ENCODE measurements around the gene ARHGAP4. TPM values are rescaled to one million over a fixed set of nuclear protein-coding genes. Genes with fewer than 3 reads are reported as not detected.

The ARHGAP4 gene
- total RNA-seq, 1 experiment from 2014 or later, result 67.4 TPM

- ATAC-seq, result no peak
- H3K79me2 ChIP-seq (ENCODE audit: insufficient read depth, low read length), result no peaks in the 10 kb centered on the region
- BruUV-seq (replicated peaks), result no TSS peak
- no peak for DNase-seq (ENCODE audit: low read depth, low spot score)
- TF ChIP-seq ZBTB33 (IDR thresholded peaks at IDR 0.05; ENCODE audit: extremely low read depth, insufficient replicate concordance, low read length) (no peak), SRF (IDR thresholded peaks at IDR 0.05; ENCODE audit: low read depth) (no peak), TCF7L2 (IDR thresholded peaks at IDR 0.05; ENCODE audit: borderline replicate concordance, extremely low read depth, insufficient read depth, insufficient read length) (no peak), JUND (IDR thresholded peaks at IDR 0.05) (no peak), YY1 (IDR thresholded peaks at IDR 0.05; ENCODE audit: extremely low read depth, insufficient replicate concordance, low read depth, low read length) (no peak)
- ChIA-PET RAD21 (ENCODE audit: low non-redundant PET in 1 of 2, low total read pairs in 2 of 2, uncharacterized antibody in 2 of 2, unreplicated experiment in 2 of 2) (no interaction called here), POLR2A (no interaction called here), CTCF (no interaction called here)
- no peaks in the 10 kb centered on the region for H3K9me3 ChIP-seq (ENCODE audit: control insufficient read depth in 1 of 2, insufficient read depth in 1 of 2, low read depth in 1 of 2, low read length in 2 of 2)
- H3K27ac ChIP-seq (ENCODE audit: low read depth, low read length), result no peak overlapping the region
- no peak overlapping the region for H3K4me3 ChIP-seq (replicated peaks in 1 of 2; ENCODE audit: low read depth in 1 of 2, low read length in 2 of 2)
- H2AFZ ChIP-seq (ENCODE audit: low read depth, low read length, poor library complexity, severe bottlenecking), result no peak overlapping the region
- peaks cover 6 to 23% of the 10 kb centered on the region in 2 experiments; a peak in 2 of 4 replicates for H3K4me1 ChIP-seq (ENCODE audit: control insufficient read depth in 1 of 2, insufficient read depth in 2 of 2, low read length in 2 of 2)
- no peaks in the 10 kb centered on the region for H4K20me1 ChIP-seq (ENCODE audit: insufficient read depth)
- H3K36me3 ChIP-seq (ENCODE audit: control insufficient read depth in 1 of 2, insufficient read depth in 2 of 2, low read length in 2 of 2), result no peaks in the 10 kb centered on the region
- no peak overlapping the region for H3K9ac ChIP-seq (ENCODE audit: low read length)
- H3K9me2 ChIP-seq (ENCODE audit: insufficient read depth), result no peaks in the 10 kb centered on the region
- no peaks in the 10 kb centered on the region for H3K27me3 ChIP-seq (ENCODE audit: insufficient read depth, low read length)
- intact Hi-C loops (cut with micrococcal nuclease), result no loop called here
- no peak overlapping the region for H3K4me2 ChIP-seq (ENCODE audit: low read length)
Measured at GRCh38 chrX:153902385-153902784, 23.7 kb downstream of the ARHGAP4 start.

DNA sequence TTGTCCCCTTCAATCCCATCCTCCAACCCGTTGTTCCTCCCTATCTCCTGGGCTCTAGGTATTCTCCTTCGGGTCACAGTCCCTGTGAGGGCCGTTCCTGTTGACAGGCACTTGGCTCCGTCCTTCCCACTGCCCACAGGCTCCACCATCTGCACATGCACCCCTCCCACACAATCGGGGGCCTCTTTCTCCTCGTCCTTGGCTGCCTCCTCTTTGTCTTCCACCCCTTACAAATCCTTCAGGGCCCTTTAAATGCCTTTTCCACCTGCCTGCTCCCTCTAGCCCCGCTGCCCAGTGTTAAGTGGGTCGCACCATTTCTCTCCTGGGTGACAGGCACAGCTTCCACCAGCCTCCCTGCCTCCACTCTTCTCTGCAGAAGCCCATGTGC lies 24.3 kb downstream of the ARHGAP4 start:
- H3K4me3 ChIP-seq (replicated peaks in 1 of 2; ENCODE audit: low read depth in 1 of 2, low read length in 2 of 2), result no peak overlapping the region
- H3K9me3 ChIP-seq (ENCODE audit: control insufficient read depth in 1 of 2, insufficient read depth in 1 of 2, low read depth in 1 of 2, low read length in 2 of 2), result no peaks in the 10 kb centered on the region
- H3K4me2 ChIP-seq (ENCODE audit: low read length), result no peak overlapping the region
- peaks cover 6 to 23% of the 10 kb centered on the region in 2 experiments; a peak in 2 of 4 replicates for H3K4me1 ChIP-seq (ENCODE audit: control insufficient read depth in 1 of 2, insufficient read depth in 2 of 2, low read length in 2 of 2)
- BruUV-seq (replicated peaks), result no TSS peak
- H3K9me2 ChIP-seq (ENCODE audit: insufficient read depth), result no peaks in the 10 kb centered on the region
- POLR2A ChIA-PET, result no interaction called here
- CTCF ChIA-PET, result no interaction called here
- no peak for ATAC-seq
- DNase-seq (ENCODE audit: low read depth, low spot score), result no peak
- H3K27ac ChIP-seq (ENCODE audit: low read depth, low read length), result no peak overlapping the region
- H3K79me2 ChIP-seq (ENCODE audit: insufficient read depth, low read length), result no peaks in the 10 kb centered on the region
- RAD21 ChIA-PET (ENCODE audit: low non-redundant PET in 1 of 2, low total read pairs in 2 of 2, uncharacterized antibody in 2 of 2, unreplicated experiment in 2 of 2), result no interaction called here
- no peak overlapping the region for H2AFZ ChIP-seq (ENCODE audit: low read depth, low read length, poor library complexity, severe bottlenecking)
- H3K9ac ChIP-seq (ENCODE audit: low read length), result no peak overlapping the region
- no peaks in the 10 kb centered on the region for H4K20me1 ChIP-seq (ENCODE audit: insufficient read depth)
- no peaks in the 10 kb centered on the region for H3K27me3 ChIP-seq (ENCODE audit: insufficient read depth, low read length)
- intact Hi-C loops (cut with micrococcal nuclease), result no loop called here
- no peaks in the 10 kb centered on the region for H3K36me3 ChIP-seq (ENCODE audit: control insufficient read depth in 1 of 2, insufficient read depth in 2 of 2, low read length in 2 of 2)
- TF ChIP-seq ELF1 (IDR thresholded peaks at IDR 0.05; ENCODE audit: borderline replicate concordance, low read depth), result no peak
- TF ChIP-seq EGR1 (IDR thresholded peaks at IDR 0.05; ENCODE audit: low read depth), result no peak
- TF ChIP-seq SIN3A (IDR thresholded peaks at IDR 0.05; ENCODE audit: low read depth), result no peak
- TF ChIP-seq TCF7L2 (IDR thresholded peaks at IDR 0.05; ENCODE audit: borderline replicate concordance, extremely low read depth, insufficient read depth, insufficient read length), result no peak
- no peak for TF ChIP-seq FOSL1 (IDR thresholded peaks at IDR 0.05; ENCODE audit: low read depth)
- TF ChIP-seq REST (IDR thresholded peaks at IDR 0.05; ENCODE audit: low read depth), result no peak
- no peak for TF ChIP-seq EZH2phosphoT487 (IDR thresholded peaks at IDR 0.05; ENCODE audit: borderline replicate concordance)
- TF ChIP-seq ZBTB33 (IDR thresholded peaks at IDR 0.05; ENCODE audit: extremely low read depth, insufficient replicate concordance, low read length), result no peak
- no peak for TF ChIP-seq SP1 (IDR thresholded peaks at IDR 0.05; ENCODE audit: low read depth)
- no peak for TF ChIP-seq ZFX (IDR thresholded peaks at IDR 0.05)
